Adrenal gland (tissue), 12 donors: ENCODE results near the gene SV2C. TPM values are rescaled to one million over a fixed set of nuclear protein-coding genes. Genes with fewer than 3 reads are reported as not detected.

ENCODE experiments used
- DNase-seq, 7 donors: peaks; one replicate each; pipeline ENCODE4 v3.0.0-alpha.2; 2019 to 2020
- H3K27ac ChIP-seq, 5 donors: fragments of 200-600 bp; sonication (generic) in 4 of 5; 1 replicate in 3 of 5; 2 replicates in 2 of 5; pipeline versions ENCODE4 v1.5.1 to v1.8.0; 2016 to 2020; ENCODE audit warnings: mild to moderate bottlenecking in 1 of 5
- H3K27me3 ChIP-seq: fragments of 200-600 bp; 2 replicates; pipeline ENCODE4 v1.8.0; 2021
- H3K36me3 ChIP-seq, 2 donors: fragments of 200-600 bp; replicated peaks in 1 of 2; 1 replicate in 1 of 2; 2 replicates in 1 of 2; pipeline versions ENCODE4 v1.5.1 to v1.8.0; 2018 to 2022
- H3K4me1 ChIP-seq, 2 donors: fragments of 200-600 bp; replicated peaks in 1 of 2; 1 replicate in 1 of 2; 2 replicates in 1 of 2; pipeline versions ENCODE4 v1.5.1 to v1.8.0; 2018 to 2021
- H3K4me3 ChIP-seq, 4 donors: fragments of 200-600 bp; sonication (generic) in 3 of 4; one replicate each; pipeline ENCODE4 v1.5.1; 2016 to 2018
- H3K9me3 ChIP-seq, 3 donors: fragments of 200-600 bp; sonication (generic) in 1 of 3; replicated peaks in 1 of 3; 1 replicate in 2 of 3; 2 replicates in 1 of 3; pipeline versions ENCODE4 v1.5.1 to v1.8.0; 2016 to 2021
- CTCF ChIP-seq, 6 experiments: fragments of 450-650 bp in 4 of 6; fragments of 200-600 bp in 2 of 6; sonication (generic) in 1 of 6; IDR thresholded peaks; 1 replicate in 5 of 6; 2 replicates in 1 of 6; pipeline versions ENCODE4 v1.5.1 to v1.8.0; 2016 to 2021; ENCODE audit warnings: antibody characterized with exemption in 6 of 6, mild to moderate bottlenecking in 2 of 6, moderate library complexity in 1 of 6
- POLR2A ChIP-seq, 2 donors: fragments of 450-650 bp; IDR thresholded peaks; one replicate each; pipeline ENCODE4 v1.6.1; 2017; ENCODE audit warnings: antibody characterized with exemption in 2 of 2, mild to moderate bottlenecking in 2 of 2, moderate library complexity in 1 of 2
- WGBS, 4 donors: extraction: QIAGEN DNeasy Blood & Tissue Kit in 2 of 4; methylation state at CpG; one replicate each; pipeline versions ENCODE4 v1.1.5 to v1.1.7; 2013 to 2017; 5-methylcytosine and 5-hydroxymethylcytosine counted together
- intact Hi-C, 2 donors: fragments of 100-400 bp; cut with DNase I; formaldehyde crosslinking; loops; one replicate each; pipeline versions ENCODE4 v1.14.1 to v1.15.0; 2022 to 2023
- polyA plus RNA-seq, 3 donors: library from polyadenylated mRNA; stranded (reverse); fragments of 200-250 nt in 2 of 3; fragments of 350-450 nt in 1 of 3; fragmentation: Illumina TruSeq in 1 of 3; extraction: RNeasy Lipid Tissue Mini Kit (QIAGEN cat#74804) in 1 of 3; gene quantifications; one replicate each; pipeline ENCODE4 v1.2.3, GENCODE V29; 2013 to 2014
- total RNA-seq, 9 donors: library from RNA; depleted of rRNA in 4 of 9; stranded (reverse); fragments of >200 nt in 4 of 9; fragments of 120-200 nt in 1 of 9; fragmentation: NEBNext Ultra II Directional in 1 of 9; extraction: Animal tissue kit (Norgen Biotek cat#: 25700) in 1 of 9; gene quantifications; one replicate each; pipeline versions ENCODE4 v1.1.0 to v1.2.4, GENCODE V29; 2013 to 2023
- donor health status: healthy with polysubstance abuse.
- donor health status: Bipolar disorder and iron deficiency.
- donor health status: DM: yes; HTN: yes; CAD: no.
- donor health status: DM: no; HTN: no; CAD: no.
- donor health status: DM: no; HTN: no; CAD: no.
- donor health status: DM: yes; HTN: yes; CAD: no.

The SV2C gene
- total and polyA plus RNA-seq, 12 donors, result under 0.01 to 0.96 (median 0.19) TPM; not detected in 1

DNA sequence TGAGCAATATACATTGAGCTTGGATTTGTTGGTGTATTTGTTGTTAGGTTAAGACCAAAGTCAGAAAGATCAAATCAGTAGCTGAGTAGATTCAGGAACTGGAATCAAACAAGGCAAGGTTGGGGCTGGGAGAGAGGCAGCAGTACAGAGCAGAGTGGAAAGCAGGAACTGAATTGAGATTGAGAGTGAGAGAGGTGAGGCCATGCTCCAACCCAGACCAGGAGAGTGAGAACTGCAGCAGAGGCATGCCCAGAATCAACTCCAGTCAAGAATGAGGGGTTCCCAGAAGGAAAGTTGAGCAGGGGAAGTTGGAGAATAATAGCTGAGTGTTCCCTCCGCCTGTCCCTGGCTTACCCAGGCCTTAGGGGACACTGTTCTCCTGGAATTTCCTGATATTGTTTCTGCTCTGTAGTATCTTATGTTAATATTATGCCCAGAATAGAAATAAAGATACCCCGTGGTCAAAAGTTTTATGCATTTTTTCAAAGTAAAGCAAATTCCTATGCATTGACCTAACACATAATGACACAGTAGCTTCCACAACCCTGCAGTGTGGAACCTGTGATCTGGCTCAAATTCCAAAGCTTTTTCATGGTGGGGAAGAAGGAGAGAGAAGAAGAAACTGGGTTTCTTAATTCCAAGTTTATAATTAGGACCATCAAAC lies 82.7 kb downstream of the SV2C start:
- WGBS, 4 donors, result 49 to 82% (median 65%) methylated on average over 2 of the region's 2 CpGs
- H3K27ac ChIP-seq, result no peak overlapping the region
- DNase-seq, result no peak
- no peaks in the 10 kb centered on the region for H3K9me3 ChIP-seq
- H3K4me1 ChIP-seq, result no peaks in the 10 kb centered on the region
- TF ChIP-seq POLR2A (IDR thresholded peaks at IDR 0.05), result no peak
- intact Hi-C loops, result no loop called here
- no peaks in the 10 kb centered on the region for H3K36me3 ChIP-seq
- H3K27me3 ChIP-seq, result no peaks in the 10 kb centered on the region
- H3K4me3 ChIP-seq, result no peak overlapping the region

DNA sequence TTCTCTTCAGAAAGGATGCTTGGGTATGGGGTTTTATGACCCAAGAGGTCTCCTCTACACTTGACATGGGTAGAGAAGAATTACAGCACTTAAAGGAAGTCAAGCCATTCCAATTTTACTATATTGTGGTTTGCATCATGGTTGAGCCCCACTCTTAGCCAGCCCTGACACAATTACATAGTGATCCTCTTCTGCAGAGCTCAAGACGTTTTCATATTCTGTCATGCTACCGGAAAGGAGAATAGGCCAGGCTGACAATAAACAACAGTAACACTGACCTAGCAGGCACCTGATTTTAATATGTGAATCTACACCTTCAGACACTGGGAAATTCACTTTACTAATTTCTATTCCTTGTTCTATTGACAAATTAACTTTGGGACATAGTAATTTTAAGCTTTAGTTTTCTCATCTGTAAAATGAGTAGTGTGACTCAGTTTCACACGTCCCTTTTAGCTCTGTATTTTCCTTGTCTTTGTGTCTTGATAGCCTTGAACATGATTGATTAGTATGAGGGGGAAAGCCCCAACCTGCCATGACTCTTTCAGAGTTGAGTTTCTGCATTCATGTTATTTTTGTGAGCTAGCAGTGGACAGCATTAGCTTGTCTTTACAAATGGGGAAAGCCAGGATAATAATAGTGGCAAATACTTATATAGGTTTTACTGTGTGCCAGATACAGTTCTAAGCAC lies 83.8 kb downstream of the SV2C start:
- TF ChIP-seq CTCF (IDR thresholded peaks at IDR 0.05), result no peak
- TF ChIP-seq POLR2A (IDR thresholded peaks at IDR 0.05), result no peak
- 53 to 68% (median 57%) methylated on average over 3 of the region's 3 CpGs for WGBS, 4 donors
- no peaks in the 10 kb centered on the region for H3K27me3 ChIP-seq
- H3K27ac ChIP-seq, result no peak overlapping the region
- H3K4me3 ChIP-seq, result no peak overlapping the region
- H3K9me3 ChIP-seq, result no peaks in the 10 kb centered on the region
- no peaks in the 10 kb centered on the region for H3K36me3 ChIP-seq
- H3K4me1 ChIP-seq, result no peaks in the 10 kb centered on the region
- intact Hi-C loops, result no loop called here
- DNase-seq, result no peak

DNA sequence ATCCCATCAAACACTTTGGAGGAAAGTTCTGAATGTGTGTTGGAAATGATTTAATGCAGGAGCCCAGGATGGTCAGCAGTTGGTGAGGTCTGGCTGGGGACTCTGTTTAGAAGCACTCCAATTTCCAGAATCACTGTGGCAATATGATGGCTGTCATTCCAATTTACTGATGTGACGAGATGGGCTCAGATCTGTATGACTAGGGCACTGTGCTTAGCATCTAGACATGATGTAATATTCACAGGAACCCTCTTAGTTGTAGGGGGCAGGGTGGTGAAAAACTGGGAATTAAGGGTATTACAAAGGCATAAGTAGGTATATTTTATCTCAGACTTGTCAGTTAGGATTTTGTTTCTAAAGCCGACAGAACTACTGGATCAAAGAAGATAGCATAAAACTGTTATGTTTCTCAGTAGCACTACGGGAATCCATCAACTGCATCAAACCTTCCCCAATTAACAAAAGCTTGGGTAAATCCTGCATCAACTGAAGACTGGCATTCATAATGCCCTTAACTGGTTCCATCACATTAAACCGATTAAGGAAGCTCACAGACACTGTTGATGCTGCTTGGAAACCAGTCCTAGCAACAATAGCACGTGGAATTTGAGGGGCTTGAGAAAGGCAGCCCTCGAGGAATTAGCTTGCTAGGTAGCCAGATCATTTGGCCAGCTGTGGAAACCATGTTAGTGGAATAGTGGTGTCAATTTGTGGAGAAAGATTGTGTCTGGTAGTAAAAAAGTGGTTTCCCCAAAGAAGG lies 86.1 kb downstream of the SV2C start:
- H3K27me3 ChIP-seq, result no peaks in the 10 kb centered on the region
- intact Hi-C loops, result no loop called here
- H3K36me3 ChIP-seq, result no peaks in the 10 kb centered on the region
- no peak overlapping the region for H3K27ac ChIP-seq
- 76 to 90% (median 84%) methylated on average over 5 to 6 of the region's 6 CpGs for WGBS, 4 donors
- TF ChIP-seq POLR2A (IDR thresholded peaks at IDR 0.05), result no peak
- no peak for TF ChIP-seq CTCF (IDR thresholded peaks at IDR 0.05)
- H3K4me3 ChIP-seq, result no peak overlapping the region
- H3K9me3 ChIP-seq, result no peaks in the 10 kb centered on the region
- DNase-seq, result no peak
- no peaks in the 10 kb centered on the region for H3K4me1 ChIP-seq

DNA sequence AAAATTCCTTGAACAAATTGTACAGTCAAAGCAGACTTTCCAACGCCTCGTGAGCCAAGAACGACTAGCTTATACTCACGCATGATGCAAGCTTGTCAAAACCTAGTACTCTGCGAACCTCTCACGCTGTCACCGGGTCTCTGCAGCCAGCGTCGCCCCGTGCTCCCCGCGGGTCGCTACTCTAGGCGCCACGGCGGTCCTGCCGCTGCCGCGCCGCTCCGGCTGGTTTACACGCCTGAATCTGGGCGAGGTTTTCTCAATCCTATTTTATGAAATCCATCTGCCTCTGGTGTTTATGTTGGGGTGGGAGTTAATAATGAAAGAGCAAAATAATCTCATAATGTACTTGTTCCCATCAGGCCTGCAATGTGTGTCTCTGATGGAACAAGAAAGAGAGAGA lies 90.9 kb downstream of the SV2C start:
- intact Hi-C loops, result no loop called here
- Histone ChIP-seq H3K27me3 (no peaks in the 10 kb centered on the region), H3K4me1 (peaks cover 0 to 5% of the 10 kb centered on the region in 2 donors), H3K36me3 (no peaks in the 10 kb centered on the region), H3K9me3 (no peaks in the 10 kb centered on the region), H3K27ac (no peak overlapping the region), H3K4me3 (no peak overlapping the region)
- TF ChIP-seq CTCF (IDR thresholded peaks at IDR 0.05) (no peak), POLR2A (IDR thresholded peaks at IDR 0.05) (no peak)
- WGBS, 4 donors, result 93 to 98% (median 97%) methylated on average over 23 of the region's 23 CpGs
- DNase-seq, result no peak
